Karpas-422 (cell line): ENCODE measurements around the gene PSMA6. TPM values are rescaled to one million over a fixed set of nuclear protein-coding genes. Genes with fewer than 3 reads are reported as not detected.
"Not testable (repeated sequence)": the region's sequence is repeated elsewhere in the genome, so short reads cannot be mapped to it uniquely, and the experiment has no call there.

Experiments
- DNase-seq: peaks from one replicate; pipeline ENCODE4 v3.0.0-alpha.2; 2015
- H2AFZ ChIP-seq: fragments of 200-600 bp; sonication (generic); 2 replicates; pipeline ENCODE4 v1.6.1; 2014; ENCODE audit warnings: antibody characterized with exemption, low read length, mixed read lengths
- H3K27ac ChIP-seq: fragments of 200-600 bp; sonication (generic); 2 replicates; pipeline ENCODE4 v1.5.1; 2014; ENCODE audit warnings: mild to moderate bottlenecking, low read length, moderate library complexity
- H3K27me3 ChIP-seq: fragments of 200-600 bp; sonication (generic); 2 replicates; pipeline ENCODE4 v1.6.1; 2014; ENCODE audit warnings: low read length, mixed read lengths
- H3K36me3 ChIP-seq: fragments of 200-600 bp; sonication (generic); 2 replicates; pipeline ENCODE4 v1.6.1; 2014; ENCODE audit warnings: low read length, mixed read lengths; ENCODE audit not compliant: insufficient read depth
- H3K4me1 ChIP-seq: fragments of 200-600 bp; sonication (generic); 2 replicates; pipeline ENCODE4 v1.6.1; 2014; ENCODE audit warnings: mild to moderate bottlenecking, low read length, mixed read lengths
- H3K4me2 ChIP-seq: fragments of 200-600 bp; sonication (generic); 2 replicates; pipeline ENCODE4 v1.6.1; 2014; ENCODE audit warnings: low read length, low read depth, mild to moderate bottlenecking; ENCODE audit not compliant: poor library complexity, severe bottlenecking
- H3K4me3 ChIP-seq: fragments of 200-600 bp; sonication (generic); 2 replicates; pipeline ENCODE4 v1.5.1; 2014; ENCODE audit warnings: mild to moderate bottlenecking, antibody characterized with exemption, low read length, mixed read lengths
- H3K79me2 ChIP-seq: fragments of 200-600 bp; sonication (generic); 2 replicates; pipeline ENCODE4 v1.6.1; 2014; ENCODE audit warnings: mild to moderate bottlenecking, low read length, mixed read lengths
- H3K9ac ChIP-seq: fragments of 200-600 bp; sonication (generic); 2 replicates; pipeline ENCODE4 v1.6.0; 2014; ENCODE audit warnings: low read length
- H3K9me2 ChIP-seq: fragments of 200-600 bp; sonication (generic), shearing (Covaris generic); replicated peaks from 2 replicates; pipeline ENCODE4 v1.6.0; 2014; ENCODE audit warnings: mild to moderate bottlenecking, low read length, moderate library complexity; ENCODE audit not compliant: insufficient read depth
- H3K9me3 ChIP-seq: fragments of 300-700, 200-600 bp; sonication (generic); 2 replicates; pipeline ENCODE4 v1.6.1; 2014; ENCODE audit warnings: low read length, mixed read lengths
- H4K20me1 ChIP-seq: fragments of 200-600 bp; sonication (generic); 2 replicates; pipeline ENCODE4 v1.6.1; 2014; ENCODE audit warnings: mild to moderate bottlenecking, antibody characterized with exemption, low read length, low read depth; ENCODE audit not compliant: insufficient read depth
- total RNA-seq: library from RNA; depleted of rRNA; stranded (reverse); fragments of >200 nt; shearing (Covaris generic); gene quantifications from 2 replicates; pipeline ENCODE4 v1.2.3, GENCODE V29; 2014; ENCODE audit warnings: low replicate concordance

The PSMA6 gene
- total RNA-seq, 1 experiment from 2014 or later = 344 TPM

GRCh38 chr14:35347323-35348043, 55.3 kb downstream of the PSMA6 start:
- Histone ChIP-seq H3K79me2 (no peaks in the 10 kb centered on the region), H2AFZ (no peak overlapping the region), H3K9ac (no peak overlapping the region), H3K27me3 (no peaks in the 10 kb centered on the region), H3K9me3 (no peaks in the 10 kb centered on the region), H3K27ac (no peak overlapping the region), H3K4me1 (peaks cover 6% of the 10 kb centered on the region), H3K9me2 (no peaks in the 10 kb centered on the region), H3K4me3 (no peak overlapping the region), H3K4me2 (no peak overlapping the region), H3K36me3 (no peaks in the 10 kb centered on the region), H4K20me1 (no peaks in the 10 kb centered on the region)
- DNase-seq = no peak

DNA sequence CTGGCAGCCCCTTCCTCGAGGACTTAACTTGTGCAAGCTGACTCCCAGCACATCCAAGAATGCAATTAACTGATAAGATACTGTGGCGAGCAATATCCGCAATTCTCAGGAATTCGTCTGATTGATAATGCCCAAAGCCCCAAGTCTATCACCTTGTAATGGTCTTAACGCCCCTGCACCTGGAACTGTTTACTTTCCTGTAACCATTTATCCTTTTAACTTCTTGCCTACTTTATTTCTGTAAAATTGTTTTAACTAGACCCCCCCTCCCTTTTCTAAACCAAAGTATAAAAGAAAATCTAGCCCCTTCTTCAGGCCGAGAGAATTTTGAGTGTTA, 55.8 kb downstream of the PSMA6 start:
- not testable (repeated sequence) for H3K36me3 ChIP-seq, H2AFZ ChIP-seq, DNase-seq, H3K4me3 ChIP-seq, H3K9me3 ChIP-seq, H3K4me2 ChIP-seq, H3K4me1 ChIP-seq, H4K20me1 ChIP-seq, H3K9me2 ChIP-seq, H3K27ac ChIP-seq, H3K79me2 ChIP-seq, H3K27me3 ChIP-seq, H3K9ac ChIP-seq

GRCh38 chr14:35349496-35350365, 57.5 kb downstream of the PSMA6 start:
- Histone ChIP-seq H4K20me1 (no peaks in the 10 kb centered on the region), H3K9me3 (no peaks in the 10 kb centered on the region), H3K27ac (no peak overlapping the region), H3K4me1 (peaks cover 7% of the 10 kb centered on the region), H3K79me2 (no peaks in the 10 kb centered on the region), H2AFZ (no peak overlapping the region), H3K9ac (no peak overlapping the region), H3K4me3 (no peak overlapping the region), H3K9me2 (no peaks in the 10 kb centered on the region), H3K4me2 (no peak overlapping the region), H3K27me3 (no peaks in the 10 kb centered on the region), H3K36me3 (no peaks in the 10 kb centered on the region)
- no peak for DNase-seq

DNA sequence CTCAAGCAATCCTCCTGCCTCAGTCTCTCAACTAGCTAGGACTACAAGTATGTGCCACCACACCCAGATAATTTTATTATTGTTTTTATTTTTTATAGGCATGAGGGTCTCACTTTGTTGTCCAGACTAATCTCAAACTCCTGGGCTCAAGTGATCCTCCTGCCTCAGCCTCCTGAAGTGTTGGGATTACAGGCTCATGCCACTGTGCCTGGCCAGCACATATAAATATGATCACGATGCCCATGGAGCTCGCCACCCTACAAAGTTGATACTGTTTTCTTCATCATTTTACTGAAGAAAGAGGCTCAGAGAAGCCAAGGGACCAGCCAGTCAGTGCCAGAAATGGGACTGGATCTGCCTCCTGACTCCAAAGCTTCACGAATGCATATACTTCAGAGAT, 59.3 kb downstream of the PSMA6 start:
- Histone ChIP-seq H2AFZ (no peak overlapping the region; the same call in 1 of the 2 replicates), H3K4me3 (no peak overlapping the region), H4K20me1 (no peaks in the 10 kb centered on the region), H3K4me1 (peaks cover 7% of the 10 kb centered on the region), H3K79me2 (no peaks in the 10 kb centered on the region), H3K9me2 (no peaks in the 10 kb centered on the region), H3K9ac (no peak overlapping the region), H3K4me2 (no peak overlapping the region), H3K9me3 (no peaks in the 10 kb centered on the region), H3K27ac (no peak overlapping the region), H3K36me3 (no peaks in the 10 kb centered on the region), H3K27me3 (no peaks in the 10 kb centered on the region)
- DNase-seq = no peak

DNA sequence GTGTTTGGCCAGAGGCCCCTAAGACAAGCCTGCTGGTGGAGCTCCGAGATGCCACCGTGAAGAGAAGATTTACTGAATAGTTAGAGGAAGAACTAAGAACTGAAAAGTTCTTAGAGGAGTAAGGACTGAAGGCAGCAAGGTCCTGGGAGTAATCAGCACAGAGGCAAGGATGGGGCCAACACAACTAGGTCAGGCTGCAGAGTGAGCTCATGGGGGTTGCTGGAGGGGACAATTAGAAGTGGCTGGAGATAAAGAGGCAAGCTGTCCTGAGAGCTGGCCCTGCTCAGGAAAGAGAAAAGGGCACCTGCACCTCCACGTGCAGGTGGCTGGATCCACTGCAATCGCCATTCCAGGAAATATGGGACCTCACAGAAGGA, 59.7 kb downstream of the PSMA6 start:
- DNase-seq = no peak
- Histone ChIP-seq H3K36me3 (no peaks in the 10 kb centered on the region), H3K27ac (no peak overlapping the region), H3K9me3 (no peaks in the 10 kb centered on the region), H3K79me2 (no peaks in the 10 kb centered on the region), H4K20me1 (no peaks in the 10 kb centered on the region), H3K4me3 (no peak overlapping the region), H2AFZ (peak overlapping the region; percentile 72; the same call in 1 of the 2 replicates), H3K27me3 (no peaks in the 10 kb centered on the region), H3K4me1 (peaks cover 7% of the 10 kb centered on the region), H3K9me2 (no peaks in the 10 kb centered on the region), H3K9ac (no peak overlapping the region), H3K4me2 (no peak overlapping the region)

DNA sequence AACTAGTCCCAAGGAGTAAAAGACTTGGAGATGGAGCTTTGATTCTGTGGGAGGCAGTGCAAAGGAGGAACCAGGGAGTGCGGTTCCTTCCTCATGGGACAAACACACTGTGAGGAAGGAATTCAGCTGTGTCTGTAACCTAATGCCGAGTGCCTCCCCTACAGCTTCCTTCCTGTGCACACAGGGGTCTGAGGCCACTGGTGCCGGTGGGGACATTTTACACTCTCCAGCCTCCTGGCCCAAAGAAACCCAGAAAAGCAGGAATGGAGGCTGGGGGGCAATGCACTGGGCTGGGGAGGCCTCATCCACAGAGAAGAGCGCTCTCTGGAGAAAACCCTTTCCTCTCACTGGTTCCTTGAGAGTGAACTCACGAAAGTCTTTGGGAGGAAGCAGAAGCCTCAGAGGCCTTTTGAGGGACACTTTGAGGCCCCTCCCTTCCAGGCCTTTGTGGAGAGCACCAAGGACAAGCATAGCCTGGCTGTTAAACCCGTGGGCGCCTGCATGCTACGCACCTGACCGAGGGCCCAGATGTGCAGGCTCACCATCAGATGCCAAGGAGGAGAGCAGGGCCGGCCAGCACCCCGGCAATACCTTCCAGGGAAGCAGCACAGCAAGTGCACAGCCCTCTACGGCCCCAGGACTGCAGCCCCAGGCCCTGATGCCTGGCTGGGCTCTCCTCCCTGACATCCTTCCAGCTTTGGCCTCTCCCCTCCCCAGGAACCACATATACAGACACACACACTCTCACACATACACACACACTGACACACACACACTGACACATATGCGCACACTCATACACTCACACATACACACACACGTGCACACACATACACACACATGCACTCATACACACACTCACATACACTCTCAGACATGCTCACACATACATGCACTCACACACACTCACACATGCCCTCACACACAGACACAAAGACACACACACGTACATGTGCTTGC, 60.4 kb downstream of the PSMA6 start:
- Histone ChIP-seq H3K4me2 (no peak overlapping the region), H3K79me2 (no peaks in the 10 kb centered on the region), H3K9ac (no peak overlapping the region)

DNA sequence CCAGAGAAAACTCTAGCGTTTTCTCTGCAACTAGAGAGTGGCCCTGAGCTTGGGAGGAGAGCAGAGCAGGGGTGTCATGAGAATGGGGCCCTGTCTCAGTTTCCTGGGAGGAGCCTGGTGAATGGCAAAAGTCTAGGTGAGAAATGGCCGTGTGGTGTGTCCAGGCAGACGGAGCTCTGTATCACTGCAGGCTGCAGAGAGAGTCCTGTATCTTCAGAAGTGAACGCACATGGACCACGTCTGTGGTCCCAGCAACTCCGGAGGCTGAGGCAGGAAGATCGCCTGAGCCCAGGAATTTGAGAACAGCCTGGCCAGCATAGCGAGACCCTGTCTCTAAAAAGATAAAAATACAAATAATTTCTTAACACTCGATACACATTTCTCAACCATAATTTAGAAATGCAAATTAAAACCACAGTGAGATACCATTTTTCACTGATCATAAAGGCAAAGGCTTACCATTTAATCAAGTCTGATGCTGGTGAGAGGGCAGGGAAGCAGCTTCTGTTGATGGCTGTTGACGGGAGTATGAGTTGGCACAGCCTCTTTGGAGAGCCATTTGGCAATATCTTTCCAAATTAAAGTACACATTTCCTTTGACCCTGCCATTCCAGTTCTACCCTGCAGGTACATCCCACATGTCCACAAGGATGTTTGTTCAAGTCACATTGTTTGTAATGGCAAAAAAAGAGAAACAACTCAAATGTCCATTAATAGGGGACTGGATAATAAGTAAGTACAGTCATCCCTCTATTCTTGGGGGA, 61.4 kb downstream of the PSMA6 start:
- Histone ChIP-seq H3K4me3 (no peak overlapping the region), H3K27ac (no peak overlapping the region), H3K4me1 (peaks cover 7% of the 10 kb centered on the region), H3K9me3 (no peaks in the 10 kb centered on the region), H3K79me2 (no peaks in the 10 kb centered on the region), H3K36me3 (no peaks in the 10 kb centered on the region), H4K20me1 (no peaks in the 10 kb centered on the region), H2AFZ (no peak overlapping the region), H3K9ac (no peak overlapping the region), H3K27me3 (no peaks in the 10 kb centered on the region), H3K9me2 (no peaks in the 10 kb centered on the region), H3K4me2 (no peak overlapping the region)
- no peak for DNase-seq

More for the DNA sequence above, 60.4 kb downstream of the PSMA6 start:
- H3K4me3 ChIP-seq = no peak overlapping the region
- H3K9me2 ChIP-seq = no peaks in the 10 kb centered on the region
- DNase-seq = no peak
- H3K4me1 ChIP-seq = peaks cover 7% of the 10 kb centered on the region
- no peaks in the 10 kb centered on the region for H4K20me1 ChIP-seq
- H3K36me3 ChIP-seq = no peaks in the 10 kb centered on the region
- H3K27me3 ChIP-seq = no peaks in the 10 kb centered on the region
- H3K9me3 ChIP-seq = no peaks in the 10 kb centered on the region
- H3K27ac ChIP-seq = no peak overlapping the region
- H2AFZ ChIP-seq = peak overlapping the region; percentile 72; the same call in 1 of the 2 replicates
